H54 (cell line): ENCODE data around the gene PCCA.
"Not testable (repeated sequence)": the region's sequence is repeated elsewhere in the genome, so short reads cannot be mapped to it uniquely, and the experiment has no call there.

Experiments used
- DNase-seq: peaks from one replicate; pipeline ENCODE4 v3.0.0; 2011; ENCODE audit warnings: low spot score, mixed read lengths; ENCODE audit not compliant: insufficient read length
- FAIRE-seq: peaks from 3 replicates; lab custom pipeline; 2011; peaks lifted over from hg19 to GRCh38; lab: Jason Lieb, UNC
- POLR2A ChIP-seq: IDR thresholded peaks from 2 replicates; pipeline ENCODE4 v1.6.1; 2011; ENCODE audit warnings: low read depth, mild to moderate bottlenecking, low read length

PCCA gene

DNA sequence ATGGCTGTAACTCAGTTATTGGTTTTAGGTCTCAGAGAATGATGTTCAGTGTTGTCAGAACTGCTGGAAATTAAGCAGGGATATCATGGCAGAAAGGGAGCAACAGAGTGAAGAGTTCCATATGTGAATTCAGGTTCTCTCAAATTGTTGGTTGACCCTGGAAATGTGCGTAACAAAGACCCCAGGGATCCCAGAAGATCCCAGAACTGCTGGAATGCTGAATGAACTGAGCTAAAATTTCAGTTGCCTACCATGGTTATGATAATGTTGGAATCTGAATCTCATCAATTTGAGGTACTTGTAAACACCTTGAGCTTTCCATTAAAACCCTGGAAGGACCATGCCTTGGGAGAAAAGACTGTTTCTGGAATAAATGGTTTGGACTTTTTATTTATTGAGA is 268.9 kb downstream of the PCCA start:
- FAIRE-seq = peak; percentile 86
- no peak for DNase-seq
- TF ChIP-seq POLR2A = no peak

DNA sequence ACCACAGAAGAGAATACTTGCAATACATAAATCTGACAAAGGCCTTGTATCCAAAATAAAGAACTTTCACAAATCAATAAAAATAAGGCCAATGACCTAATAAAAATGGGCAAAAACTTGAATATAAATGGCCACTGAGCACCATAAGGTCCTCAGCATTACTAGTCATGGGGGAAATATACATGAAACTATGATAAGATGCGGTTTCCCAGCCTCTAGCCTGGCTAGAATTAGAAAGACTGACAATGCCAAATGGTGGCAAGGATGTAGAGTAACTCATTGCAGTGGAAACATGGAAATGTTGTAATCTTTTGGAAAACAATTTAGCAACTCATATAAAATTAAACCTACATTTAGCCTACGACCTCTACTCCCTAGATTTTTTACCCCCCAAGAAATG is 272.6 kb downstream of the PCCA start:
- TF ChIP-seq POLR2A = no peak
- peak; percentile 99 for FAIRE-seq

DNA sequence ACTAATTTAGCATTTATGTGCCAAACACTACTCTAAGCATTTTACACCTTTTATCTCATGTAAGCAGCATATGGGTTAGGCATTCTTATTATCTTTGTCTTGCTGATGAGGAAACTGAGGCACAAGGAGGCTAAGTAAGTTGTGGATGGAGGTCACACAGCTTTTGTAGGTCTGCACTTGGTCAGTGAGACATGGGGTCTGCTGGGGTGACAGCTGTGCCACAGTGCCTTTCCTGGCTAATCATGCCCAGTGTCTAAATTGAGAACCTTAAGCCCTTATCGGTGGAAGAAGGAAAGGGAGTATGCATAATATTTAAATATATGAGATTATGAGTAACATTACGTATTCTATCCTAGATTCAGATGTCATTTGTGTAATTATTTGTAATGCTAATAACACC is 273.5 kb downstream of the PCCA start:
- TF ChIP-seq POLR2A = no peak
- no peak for FAIRE-seq
- no peak for DNase-seq

More for the DNA sequence above, 272.6 kb downstream of the PCCA start:
- no peak for DNase-seq

DNA sequence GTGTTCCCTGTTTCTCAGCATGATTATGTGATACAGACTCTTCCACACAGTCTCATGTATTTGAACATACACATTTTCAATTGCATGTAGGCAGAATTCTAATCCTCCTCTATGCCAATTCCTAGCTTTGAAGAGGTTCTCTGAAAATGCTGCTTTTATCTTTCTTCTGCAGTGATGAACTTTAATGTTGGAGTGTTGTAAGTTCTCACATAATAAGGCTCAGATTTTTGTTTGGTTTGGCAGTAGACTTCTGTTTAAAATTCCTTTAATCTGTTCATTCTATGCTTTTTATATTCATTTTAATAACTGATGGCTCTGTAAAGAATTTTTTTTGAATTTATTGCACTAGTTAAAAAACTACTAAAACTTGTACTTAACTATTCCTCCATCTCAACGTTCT is 273.9 kb downstream of the PCCA start:
- DNase-seq (no peak), FAIRE-seq (no peak)
- no peak for TF ChIP-seq POLR2A

DNA sequence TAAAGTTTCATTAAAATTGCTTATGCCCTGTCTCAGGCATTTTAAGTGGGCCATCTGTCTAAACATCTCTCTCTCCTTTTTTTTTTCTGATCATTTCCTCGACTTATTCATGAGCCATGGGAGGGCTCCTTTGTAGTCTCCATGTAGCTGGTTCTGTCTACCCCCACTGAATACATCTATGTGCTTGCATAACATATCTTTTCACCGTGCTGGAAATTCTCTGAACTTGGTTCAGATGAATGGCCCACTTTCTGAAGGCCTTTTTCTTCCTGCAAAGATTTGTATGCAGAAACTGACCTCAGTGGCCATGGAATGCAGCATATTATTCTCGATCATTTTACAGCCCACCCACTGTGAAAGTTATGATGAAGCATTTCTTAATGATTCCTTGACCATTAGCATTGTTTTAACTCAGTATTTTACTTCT is 274.4 kb downstream of the PCCA start:
- FAIRE-seq = no peak
- peak; percentile 18 for DNase-seq
- no peak for TF ChIP-seq POLR2A

DNA sequence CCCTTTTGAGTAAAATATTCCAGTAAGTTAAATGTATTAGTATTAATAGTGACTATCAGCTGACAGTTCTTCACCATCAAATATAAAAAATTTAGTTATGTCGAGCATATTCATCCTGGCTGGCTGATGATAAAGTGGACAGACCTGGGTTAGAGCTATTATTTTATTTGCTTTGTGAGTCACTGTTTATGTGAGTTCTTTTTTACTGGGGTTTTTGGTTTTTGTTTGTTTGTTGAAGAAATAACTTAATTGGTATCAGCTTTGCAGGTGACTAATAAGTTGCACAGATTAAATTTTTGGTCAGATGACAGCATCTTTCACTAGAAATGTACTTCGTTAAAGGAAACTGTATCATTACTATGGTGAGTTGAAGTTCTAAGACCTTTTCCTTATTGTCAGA is 275.0 kb downstream of the PCCA start:
- no peak for DNase-seq
- no peak for TF ChIP-seq POLR2A
- no peak for FAIRE-seq

DNA sequence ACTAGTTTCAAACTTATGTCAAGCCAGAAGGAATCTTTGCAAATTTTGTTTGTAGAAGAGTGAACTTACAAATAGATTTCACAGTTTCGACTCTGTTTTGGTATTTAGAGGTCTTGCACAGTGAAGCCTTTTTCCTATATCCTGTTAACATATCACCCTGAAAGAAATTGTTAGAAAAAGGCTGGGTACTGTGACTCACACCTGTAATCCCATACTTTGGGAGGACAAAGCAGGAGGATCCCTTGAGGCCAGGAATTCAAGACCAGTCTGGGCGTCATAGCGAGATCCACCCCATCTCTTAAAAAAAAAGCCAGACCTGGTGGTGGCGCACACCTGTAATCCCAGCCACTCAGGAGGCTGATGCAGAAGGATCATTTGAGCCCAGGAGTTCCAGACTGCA is 275.7 kb downstream of the PCCA start:
- no peak for TF ChIP-seq POLR2A
- FAIRE-seq (no peak), DNase-seq (no peak)

DNA sequence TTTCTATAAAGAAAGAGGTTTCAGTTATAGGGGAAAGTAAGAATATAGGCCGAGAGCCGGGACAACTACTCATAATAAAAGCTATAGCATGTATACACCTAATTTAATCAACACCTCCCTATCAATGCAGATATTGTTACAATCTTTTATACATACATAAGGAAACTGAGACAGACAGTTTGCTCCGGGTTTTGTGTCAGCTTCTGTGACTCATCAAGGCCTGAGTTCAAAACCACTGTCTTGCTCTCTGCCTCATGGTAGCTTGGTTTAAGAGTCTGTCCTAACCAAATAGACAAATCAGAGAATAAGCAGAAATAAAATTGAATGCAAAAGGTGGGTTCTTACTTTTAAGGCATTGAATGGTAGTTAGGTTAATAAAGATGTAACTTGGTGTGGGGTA is 276.8 kb downstream of the PCCA start:
- no peak for TF ChIP-seq POLR2A
- FAIRE-seq (no peak), DNase-seq (no peak)

DNA sequence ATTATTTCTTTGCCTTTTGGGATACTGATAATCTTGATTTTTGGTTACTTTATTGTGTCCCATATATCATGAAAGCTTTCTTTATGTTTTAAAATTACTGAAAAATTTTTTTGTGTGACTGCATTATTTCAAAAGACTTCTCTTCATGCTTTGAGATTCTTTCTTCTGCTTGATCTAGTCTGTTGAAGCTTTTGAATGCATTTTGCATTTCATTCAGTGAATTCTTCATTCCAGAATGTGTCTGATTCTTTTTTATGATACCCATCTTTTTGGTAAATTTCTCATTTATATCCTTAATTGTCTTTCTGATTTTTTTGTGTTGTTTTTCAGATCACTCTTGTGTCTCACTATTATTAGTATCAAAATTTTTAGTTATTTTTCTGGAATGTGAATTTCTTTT is 289.6 kb downstream of the PCCA start:
- DNase-seq (no peak), FAIRE-seq (no peak)
- no peak for TF ChIP-seq POLR2A

DNA sequence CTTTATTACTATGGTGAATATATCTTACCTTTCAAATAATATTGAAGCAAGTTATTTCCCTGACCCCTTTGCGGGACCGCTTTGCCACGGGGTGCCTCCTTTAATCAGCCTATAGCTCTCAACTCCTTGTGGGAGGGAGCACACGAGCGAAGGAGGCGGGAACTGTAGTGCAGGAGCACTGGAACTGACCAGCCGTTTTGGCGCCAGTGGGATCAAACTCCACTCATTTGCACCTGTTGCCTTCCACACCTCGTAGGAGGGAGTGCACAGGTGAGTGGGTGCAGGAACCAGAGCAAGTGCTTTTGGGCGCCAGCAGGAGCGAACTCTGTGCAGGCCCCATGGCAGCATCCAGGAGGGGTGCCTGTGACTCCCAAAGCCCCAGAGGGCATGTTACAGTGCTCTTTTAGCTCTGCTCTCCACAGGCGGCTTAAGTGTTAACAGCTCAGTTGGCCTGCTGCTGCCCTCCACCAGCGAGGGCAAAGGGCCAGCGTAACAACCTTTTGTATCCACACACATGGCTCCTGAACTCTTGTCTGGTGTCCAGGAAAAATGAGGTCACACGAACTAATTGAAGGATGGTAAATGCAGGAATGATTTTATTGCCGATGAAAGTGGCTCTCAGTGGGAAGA is 292.8 kb downstream of the PCCA start:
- DNase-seq (no peak), FAIRE-seq (no peak)
- TF ChIP-seq POLR2A = no peak

DNA sequence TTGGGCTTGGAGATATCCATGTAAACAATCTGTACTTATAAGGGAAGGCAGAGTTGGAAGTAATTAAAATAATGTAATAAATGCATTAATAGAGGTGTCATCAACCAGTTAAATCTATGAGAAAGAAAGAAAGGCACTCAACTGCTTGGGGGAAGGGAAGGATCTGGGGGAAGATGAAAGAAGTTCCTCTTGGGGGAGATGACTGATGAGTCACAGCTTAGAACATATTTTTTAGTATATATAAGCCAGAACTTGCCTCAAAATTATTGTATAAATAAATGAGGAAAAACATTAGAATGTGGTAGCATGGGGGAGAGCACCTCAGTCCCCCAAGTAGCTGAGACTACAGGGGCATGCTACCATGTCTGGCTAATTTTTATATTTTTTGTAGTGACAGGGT is 293.9 kb downstream of the PCCA start:
- no peak for FAIRE-seq
- DNase-seq = no peak
- TF ChIP-seq POLR2A = no peak

DNA sequence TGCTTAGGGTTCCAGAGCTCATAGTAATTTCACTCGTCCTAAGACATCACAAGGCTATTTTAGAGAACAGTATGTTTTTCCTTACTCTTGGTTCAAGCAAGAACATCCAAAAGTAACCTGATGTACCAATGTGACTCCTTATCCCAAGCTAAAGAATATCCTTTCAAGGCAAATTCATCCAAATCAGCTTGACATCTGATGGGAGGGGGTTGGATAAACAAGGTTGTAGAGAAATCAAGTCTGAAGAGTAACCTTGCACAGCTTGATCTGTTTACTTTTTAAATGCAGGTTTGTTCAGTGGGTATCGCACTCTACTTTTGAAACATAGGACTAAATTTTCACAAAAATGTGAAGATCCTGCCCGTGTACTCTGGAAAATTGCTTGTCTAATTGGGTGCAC is 298.5 kb downstream of the PCCA start:
- DNase-seq (no peak), FAIRE-seq (no peak)
- no peak for TF ChIP-seq POLR2A

DNA sequence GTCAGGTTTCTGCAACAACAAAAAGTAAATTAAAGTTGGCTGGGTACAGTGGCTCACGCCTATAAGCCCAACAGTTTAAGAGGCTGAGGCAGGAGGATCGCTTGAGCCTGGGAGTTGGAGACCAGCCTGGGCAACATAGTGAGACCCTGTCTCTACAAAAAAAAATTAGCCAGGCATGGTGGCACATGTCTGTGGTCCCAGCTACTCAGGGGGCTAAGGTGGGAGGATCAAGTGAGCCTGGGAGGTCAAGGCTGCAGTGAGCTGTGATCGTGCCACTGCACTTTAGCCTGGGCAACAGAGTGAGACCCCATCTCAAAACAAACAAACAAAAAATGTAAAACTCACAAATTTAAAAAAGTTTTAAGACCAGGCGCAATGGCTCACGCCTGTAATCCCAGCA is 299.3 kb downstream of the PCCA start:
- not testable (repeated sequence) for DNase-seq, FAIRE-seq

DNA sequence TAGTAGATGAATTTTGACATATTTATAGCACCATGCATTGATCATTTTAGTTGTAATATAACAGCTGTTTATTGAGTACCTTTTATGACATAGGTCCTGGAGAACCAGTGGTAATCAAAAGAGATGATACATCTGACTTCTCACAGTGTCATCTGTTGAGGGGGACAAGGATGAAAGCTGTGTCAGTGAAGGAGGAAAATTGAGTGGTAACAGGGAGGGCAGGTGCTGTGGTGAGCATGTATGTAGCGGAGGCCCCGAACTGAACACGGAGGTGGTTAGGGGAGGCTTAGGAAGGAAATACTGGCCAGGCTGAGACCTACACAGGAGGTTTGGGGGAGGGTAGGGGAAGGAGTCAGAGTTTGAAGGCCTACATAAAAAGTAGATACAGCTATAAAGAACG is 300.0 kb downstream of the PCCA start:
- DNase-seq = no peak
- TF ChIP-seq POLR2A = no peak
- no peak for FAIRE-seq

DNA sequence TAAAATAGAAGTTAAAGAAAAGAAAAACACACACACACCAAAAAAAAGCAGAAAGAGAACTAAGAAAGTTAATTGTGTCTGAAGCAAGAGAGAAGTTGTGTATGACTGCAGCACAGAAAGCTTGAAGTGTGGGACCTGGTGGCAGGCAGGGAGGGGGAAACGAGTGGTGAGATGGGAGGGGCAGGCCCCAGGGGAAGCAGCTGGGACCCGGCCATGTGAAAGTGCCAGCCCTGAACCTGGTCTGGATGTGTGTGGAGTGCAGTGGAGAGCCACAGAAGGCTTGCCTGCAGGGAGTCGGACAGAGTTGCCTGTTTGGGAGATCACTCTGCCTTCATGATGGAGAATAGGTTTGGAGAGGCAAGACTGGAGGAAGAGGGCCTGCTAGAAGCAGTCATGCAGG is 300.7 kb downstream of the PCCA start:
- no peak for TF ChIP-seq POLR2A
- FAIRE-seq (no peak), DNase-seq (no peak)

DNA sequence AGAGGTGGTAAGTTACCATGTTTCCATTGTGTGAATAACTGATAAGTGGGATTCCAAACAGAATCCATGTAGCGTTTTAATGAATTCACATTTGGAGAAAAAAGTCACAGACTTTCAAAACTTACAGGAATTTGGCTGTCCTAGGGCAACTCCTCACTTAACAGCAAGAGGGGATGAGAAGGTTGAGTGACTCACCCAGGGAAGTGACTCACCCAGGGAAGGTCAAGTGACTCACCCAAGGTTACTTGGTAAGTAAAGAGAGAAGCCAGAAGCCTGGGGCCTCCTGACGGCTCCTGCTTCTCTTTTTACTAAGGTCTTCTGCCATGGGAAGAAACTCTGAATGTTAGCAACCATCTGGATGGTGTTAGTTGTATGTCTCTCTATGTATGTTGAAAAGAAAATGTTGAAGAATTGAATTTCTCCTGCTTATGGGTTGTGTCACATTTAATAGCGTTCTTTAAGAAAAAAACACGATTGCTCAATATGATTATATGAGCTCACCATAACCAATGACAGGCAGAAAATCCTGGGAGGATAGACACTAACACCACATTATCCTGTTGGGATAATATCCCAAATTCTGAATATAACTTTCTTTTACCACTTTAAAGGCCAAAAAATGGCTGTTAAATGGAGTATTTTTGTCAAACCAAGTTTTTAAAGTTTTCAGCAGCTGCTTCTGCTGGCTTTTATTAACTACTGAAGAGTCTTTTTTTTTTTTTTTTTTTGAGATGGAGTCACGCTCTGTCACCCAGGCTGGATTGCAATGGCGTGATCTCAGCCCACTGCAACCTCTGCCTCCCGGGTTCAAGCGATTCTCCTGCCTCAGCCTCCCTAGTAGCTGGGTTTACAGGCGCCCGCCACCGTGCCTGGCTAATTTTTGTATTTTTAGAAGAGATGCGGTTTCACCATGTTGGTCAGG is 304.1 kb downstream of the PCCA start:
- peak; percentile 78 for DNase-seq
- peak; percentile 100 for FAIRE-seq
- TF ChIP-seq POLR2A = no peak
